Measurements from ENCODE around the gene FOXA1. TPM values are rescaled to one million over a fixed set of nuclear protein-coding genes. Genes with fewer than 3 reads are reported as not detected.
A peak's percentile ranks its signal among the peaks of the same experiment; 100 is the strongest.
"Not testable (repeated sequence)": the region's sequence is repeated elsewhere in the genome, so short reads cannot be mapped to it uniquely, and the experiment has no call there.

FOXA1 gene
- total RNA-seq, 1 donor = 0.36 TPM

DNA sequence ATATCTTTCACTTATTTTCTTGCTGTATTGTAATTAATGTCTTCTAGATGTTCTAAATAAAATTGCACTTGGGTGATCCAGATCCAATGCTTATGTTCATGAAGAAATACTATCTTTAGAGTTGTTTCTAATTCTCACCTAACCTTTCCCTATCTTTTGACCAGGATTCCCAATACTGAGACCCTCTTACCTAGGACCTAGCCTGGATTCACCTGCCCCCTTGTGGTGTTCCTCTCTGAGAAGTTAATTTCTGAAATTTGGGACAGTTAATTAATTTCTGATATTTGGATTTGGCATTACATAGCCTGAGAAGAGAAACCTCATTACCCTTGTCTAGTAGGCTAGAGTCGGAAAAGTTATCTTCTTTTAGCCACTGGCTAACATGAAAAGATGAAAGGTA is 29.5 kb downstream of the FOXA1 start:
- H3K27me3 ChIP-seq (ENCODE audit: insufficient read depth, low read length) = no peaks in the 10 kb centered on the region
- no peaks in the 10 kb centered on the region for H4K20me1 ChIP-seq (ENCODE audit: insufficient read depth, low read length)
- DNase-seq (ENCODE audit: insufficient read length, low spot score, missing footprints) = no peak
- H2AFZ ChIP-seq (ENCODE audit: low read length) = no peak overlapping the region
- no peaks in the 10 kb centered on the region for H3K36me3 ChIP-seq (ENCODE audit: insufficient read depth, low read length)
- no peaks in the 10 kb centered on the region for H3K4me1 ChIP-seq (ENCODE audit: insufficient read depth, low read length)
- no peak overlapping the region for H3K4me2 ChIP-seq (ENCODE audit: insufficient read depth, low read length)
- no peak overlapping the region for H3K27ac ChIP-seq (ENCODE audit: low read depth, low read length)
- no peaks in the 10 kb centered on the region for H3K9me3 ChIP-seq (ENCODE audit: low read depth, low read length)
- no peak overlapping the region for H3K4me3 ChIP-seq (ENCODE audit: insufficient read depth, low read length)
- TF ChIP-seq, protein P1, sequence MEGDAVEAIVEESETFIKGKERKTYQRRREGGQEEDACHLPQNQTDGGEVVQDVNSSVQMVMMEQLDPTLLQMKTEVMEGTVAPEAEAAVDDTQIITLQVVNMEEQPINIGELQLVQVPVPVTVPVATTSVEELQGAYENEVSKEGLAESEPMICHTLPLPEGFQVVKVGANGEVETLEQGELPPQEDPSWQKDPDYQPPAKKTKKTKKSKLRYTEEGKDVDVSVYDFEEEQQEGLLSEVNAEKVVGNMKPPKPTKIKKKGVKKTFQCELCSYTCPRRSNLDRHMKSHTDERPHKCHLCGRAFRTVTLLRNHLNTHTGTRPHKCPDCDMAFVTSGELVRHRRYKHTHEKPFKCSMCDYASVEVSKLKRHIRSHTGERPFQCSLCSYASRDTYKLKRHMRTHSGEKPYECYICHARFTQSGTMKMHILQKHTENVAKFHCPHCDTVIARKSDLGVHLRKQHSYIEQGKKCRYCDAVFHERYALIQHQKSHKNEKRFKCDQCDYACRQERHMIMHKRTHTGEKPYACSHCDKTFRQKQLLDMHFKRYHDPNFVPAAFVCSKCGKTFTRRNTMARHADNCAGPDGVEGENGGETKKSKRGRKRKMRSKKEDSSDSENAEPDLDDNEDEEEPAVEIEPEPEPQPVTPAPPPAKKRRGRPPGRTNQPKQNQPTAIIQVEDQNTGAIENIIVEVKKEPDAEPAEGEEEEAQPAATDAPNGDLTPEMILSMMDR (IDR thresholded peaks at IDR 0.05; ENCODE audit: extremely low read depth, low read depth, low read length) = no peak
- H3K79me2 ChIP-seq (ENCODE audit: insufficient read depth, low read length) = no peaks in the 10 kb centered on the region

DNA sequence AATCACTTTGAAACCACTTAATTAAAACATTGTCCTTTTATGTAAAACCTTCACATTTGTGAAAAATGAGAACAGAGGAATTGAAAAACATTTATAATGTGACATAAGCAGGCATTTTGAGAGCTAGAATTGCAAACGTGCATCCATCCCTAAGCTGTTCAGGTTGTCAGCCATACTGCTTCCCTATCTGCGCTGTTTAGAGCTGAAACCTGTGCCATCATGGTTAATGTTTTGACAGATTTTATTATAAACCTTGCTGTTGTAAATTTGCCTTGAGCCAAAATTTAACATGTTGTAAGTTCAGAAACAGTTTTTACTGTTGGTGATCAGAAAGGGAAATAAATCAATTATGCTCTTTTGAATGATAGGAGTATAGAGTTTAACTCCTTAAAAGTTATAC is 31.9 kb downstream of the FOXA1 start:
- H3K79me2 ChIP-seq (ENCODE audit: insufficient read depth, low read length) = no peaks in the 10 kb centered on the region
- no peak overlapping the region for H2AFZ ChIP-seq (ENCODE audit: low read length)
- no peaks in the 10 kb centered on the region for H4K20me1 ChIP-seq (ENCODE audit: insufficient read depth, low read length)
- no peaks in the 10 kb centered on the region for H3K4me1 ChIP-seq (ENCODE audit: insufficient read depth, low read length)
- no peak overlapping the region for H3K27ac ChIP-seq (ENCODE audit: low read depth, low read length)
- no peak for DNase-seq (ENCODE audit: insufficient read length, low spot score, missing footprints)
- H3K27me3 ChIP-seq (ENCODE audit: insufficient read depth, low read length) = no peaks in the 10 kb centered on the region
- no peak overlapping the region for H3K4me3 ChIP-seq (ENCODE audit: insufficient read depth, low read length)
- H3K9me3 ChIP-seq (ENCODE audit: low read depth, low read length) = no peaks in the 10 kb centered on the region
- TF ChIP-seq, protein P1 (IDR thresholded peaks at IDR 0.05; ENCODE audit: extremely low read depth, low read depth, low read length) = no peak
- H3K4me2 ChIP-seq (ENCODE audit: insufficient read depth, low read length) = no peak overlapping the region
- no peaks in the 10 kb centered on the region for H3K36me3 ChIP-seq (ENCODE audit: insufficient read depth, low read length)

DNA sequence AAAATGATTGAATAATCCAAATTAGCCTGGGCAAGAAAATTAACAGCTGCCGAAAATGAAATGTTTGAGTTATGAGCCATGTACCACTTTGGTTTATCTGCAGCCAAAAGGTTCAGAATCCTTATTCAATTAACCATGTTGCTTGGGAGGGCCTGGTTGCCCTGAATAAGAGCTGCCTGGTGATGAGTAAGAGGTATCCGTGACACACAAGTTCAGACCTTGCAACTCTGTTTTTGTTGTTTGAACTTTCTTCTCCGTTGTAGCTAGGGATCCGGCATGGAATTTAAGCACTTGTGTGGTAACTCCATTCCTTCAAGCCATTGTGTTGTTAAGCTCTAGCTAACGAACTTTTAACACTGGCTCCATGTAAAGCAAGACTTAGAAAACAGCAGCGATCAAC is 35.7 kb downstream of the FOXA1 start:
- Histone ChIP-seq H3K4me1 (ENCODE audit: insufficient read depth, low read length) (no peaks in the 10 kb centered on the region), H4K20me1 (ENCODE audit: insufficient read depth, low read length) (no peaks in the 10 kb centered on the region), H3K4me2 (ENCODE audit: insufficient read depth, low read length) (no peak overlapping the region), H3K36me3 (ENCODE audit: insufficient read depth, low read length) (no peaks in the 10 kb centered on the region), H3K4me3 (ENCODE audit: insufficient read depth, low read length) (no peak overlapping the region), H3K27ac (ENCODE audit: low read depth, low read length) (no peak overlapping the region), H2AFZ (ENCODE audit: low read length) (no peak overlapping the region), H3K9me3 (ENCODE audit: low read depth, low read length) (no peaks in the 10 kb centered on the region), H3K79me2 (ENCODE audit: insufficient read depth, low read length) (no peaks in the 10 kb centered on the region), H3K27me3 (ENCODE audit: insufficient read depth, low read length) (no peaks in the 10 kb centered on the region)
- TF ChIP-seq, protein P1 (IDR thresholded peaks at IDR 0.05; ENCODE audit: extremely low read depth, low read depth, low read length) = no peak
- DNase-seq (ENCODE audit: insufficient read length, low spot score, missing footprints) = peak; percentile 83

DNA sequence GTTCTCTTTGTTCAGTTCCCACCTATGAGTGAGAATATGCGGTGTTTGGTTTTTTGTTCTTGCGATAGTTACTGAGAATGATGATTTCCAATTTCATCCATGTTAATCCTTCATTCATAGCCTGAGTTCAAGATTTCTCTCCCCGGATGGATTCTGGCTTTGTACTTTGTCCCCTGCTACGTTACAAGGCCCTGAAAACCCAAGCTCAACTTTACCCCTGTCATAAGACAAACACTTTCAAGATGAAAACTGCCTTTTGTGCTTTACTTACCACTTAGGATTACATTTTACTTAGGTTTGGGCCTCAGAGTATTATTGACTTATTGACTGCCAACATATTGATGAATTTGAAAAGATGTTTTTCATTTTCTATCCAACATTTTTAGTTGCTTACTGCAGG is 36.3 kb downstream of the FOXA1 start:
- TF ChIP-seq, protein P1 (IDR thresholded peaks at IDR 0.05; ENCODE audit: extremely low read depth, low read depth, low read length) = no peak

DNA sequence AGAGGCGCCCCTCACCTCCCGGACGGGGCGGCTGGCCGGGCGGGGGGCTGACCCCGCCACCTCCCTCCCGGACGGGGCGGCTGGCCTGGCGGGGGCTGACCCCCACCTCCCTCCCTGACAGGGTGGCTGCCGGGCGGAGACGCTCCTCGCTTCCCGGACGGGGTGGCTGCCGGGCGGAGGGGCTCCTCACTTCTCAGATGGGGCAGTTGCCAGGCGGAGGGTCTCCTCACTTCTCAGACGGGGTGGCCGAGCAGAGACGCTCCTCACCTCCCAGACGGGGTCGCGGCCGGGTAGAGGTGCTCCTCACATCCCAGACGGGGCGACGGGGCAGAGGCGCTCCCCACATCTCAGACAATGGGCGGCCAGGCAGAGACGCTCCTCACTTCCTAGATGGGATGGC is 39.5 kb downstream of the FOXA1 start:
- H3K4me2 ChIP-seq (ENCODE audit: insufficient read depth, low read length); DNase-seq (ENCODE audit: insufficient read length, low spot score, missing footprints); H3K27me3 ChIP-seq (ENCODE audit: insufficient read depth, low read length); H3K9me3 ChIP-seq (ENCODE audit: low read depth, low read length); H3K36me3 ChIP-seq (ENCODE audit: insufficient read depth, low read length); H3K79me2 ChIP-seq (ENCODE audit: insufficient read depth, low read length); H4K20me1 ChIP-seq (ENCODE audit: insufficient read depth, low read length); H2AFZ ChIP-seq (ENCODE audit: low read length); H3K4me3 ChIP-seq (ENCODE audit: insufficient read depth, low read length); H3K4me1 ChIP-seq (ENCODE audit: insufficient read depth, low read length); H3K27ac ChIP-seq (ENCODE audit: low read depth, low read length): not testable (repeated sequence)

More for the DNA sequence above, 36.3 kb downstream of the FOXA1 start:
- Histone ChIP-seq H3K27me3 (ENCODE audit: insufficient read depth, low read length) (no peaks in the 10 kb centered on the region), H2AFZ (ENCODE audit: low read length) (no peak overlapping the region), H3K9me3 (ENCODE audit: low read depth, low read length) (no peaks in the 10 kb centered on the region), H3K27ac (ENCODE audit: low read depth, low read length) (no peak overlapping the region), H4K20me1 (ENCODE audit: insufficient read depth, low read length) (no peaks in the 10 kb centered on the region), H3K4me3 (ENCODE audit: insufficient read depth, low read length) (no peak overlapping the region), H3K36me3 (ENCODE audit: insufficient read depth, low read length) (no peaks in the 10 kb centered on the region), H3K4me2 (ENCODE audit: insufficient read depth, low read length) (no peak overlapping the region), H3K4me1 (ENCODE audit: insufficient read depth, low read length) (no peaks in the 10 kb centered on the region), H3K79me2 (ENCODE audit: insufficient read depth, low read length) (no peaks in the 10 kb centered on the region)
- no peak for DNase-seq (ENCODE audit: insufficient read length, low spot score, missing footprints)

Data from osteoblast (primary cell).